ENCODE data around the gene NAA30.

DNA sequence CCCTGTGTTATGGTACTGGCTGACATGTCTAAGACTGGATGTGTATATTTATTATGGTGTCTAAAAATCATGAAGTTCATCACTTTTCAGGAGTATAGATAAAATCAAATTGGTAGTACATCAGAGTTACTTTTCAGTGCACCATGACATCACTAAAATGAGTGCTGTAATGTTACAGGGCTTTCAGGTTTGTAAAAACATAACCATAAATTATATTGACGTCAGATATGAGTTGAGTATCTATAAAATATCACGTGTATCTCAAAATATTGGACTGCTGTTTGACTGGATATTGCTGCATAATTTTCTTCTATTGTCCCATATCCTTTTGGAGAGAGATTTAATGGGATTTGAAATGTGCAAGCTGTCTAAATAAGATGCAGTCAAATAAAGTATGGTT is 22.0 kb downstream of the NAA30 start:
- no peak for TF ChIP-seq POLR2A (IDR thresholded peaks at IDR 0.05)
- TF ChIP-seq, protein P1, sequence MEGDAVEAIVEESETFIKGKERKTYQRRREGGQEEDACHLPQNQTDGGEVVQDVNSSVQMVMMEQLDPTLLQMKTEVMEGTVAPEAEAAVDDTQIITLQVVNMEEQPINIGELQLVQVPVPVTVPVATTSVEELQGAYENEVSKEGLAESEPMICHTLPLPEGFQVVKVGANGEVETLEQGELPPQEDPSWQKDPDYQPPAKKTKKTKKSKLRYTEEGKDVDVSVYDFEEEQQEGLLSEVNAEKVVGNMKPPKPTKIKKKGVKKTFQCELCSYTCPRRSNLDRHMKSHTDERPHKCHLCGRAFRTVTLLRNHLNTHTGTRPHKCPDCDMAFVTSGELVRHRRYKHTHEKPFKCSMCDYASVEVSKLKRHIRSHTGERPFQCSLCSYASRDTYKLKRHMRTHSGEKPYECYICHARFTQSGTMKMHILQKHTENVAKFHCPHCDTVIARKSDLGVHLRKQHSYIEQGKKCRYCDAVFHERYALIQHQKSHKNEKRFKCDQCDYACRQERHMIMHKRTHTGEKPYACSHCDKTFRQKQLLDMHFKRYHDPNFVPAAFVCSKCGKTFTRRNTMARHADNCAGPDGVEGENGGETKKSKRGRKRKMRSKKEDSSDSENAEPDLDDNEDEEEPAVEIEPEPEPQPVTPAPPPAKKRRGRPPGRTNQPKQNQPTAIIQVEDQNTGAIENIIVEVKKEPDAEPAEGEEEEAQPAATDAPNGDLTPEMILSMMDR (IDR thresholded peaks at IDR 0.05): no peak

Measured in Peyer's patch (tissue), 4 donors.